HG02763 (cell line): ENCODE results near the gene NAALADL2.

Experiments used
- ATAC-seq: cut with Tn5 transposase; IDR thresholded peaks from one replicate; pipeline ENCODE4 v1.9.1; 2021; ENCODE audit warnings: mild to moderate bottlenecking, moderate library complexity; ENCODE audit not compliant: unreplicated experiment

NAALADL2 gene

GRCh38 chr3:174959556-174960065 is 100.5 kb downstream of the NAALADL2 start:
- ATAC-seq = no peak

GRCh38 chr3:174960898-174961297 is 101.8 kb downstream of the NAALADL2 start:
- no peak for ATAC-seq

- no peak for ATAC-seq
These were observed 114.3 kb downstream of the NAALADL2 start for GRCh38 chr3:174973465-174973864.

- no peak for ATAC-seq
These were observed 127.6 kb downstream of the NAALADL2 start for GRCh38 chr3:174986685-174987084.

GRCh38 chr3:175001091-175001490 is 142.0 kb downstream of the NAALADL2 start:
- no peak for ATAC-seq

- ATAC-seq = no peak
These were observed 143.6 kb downstream of the NAALADL2 start for GRCh38 chr3:175002732-175003143.

- no peak for ATAC-seq
These were observed 144.5 kb downstream of the NAALADL2 start for GRCh38 chr3:175003590-175003989.

- ATAC-seq = no peak
These were observed 146.1 kb downstream of the NAALADL2 start for GRCh38 chr3:175005193-175005592.

GRCh38 chr3:175005881-175006280 is 146.7 kb downstream of the NAALADL2 start:
- ATAC-seq = no peak

GRCh38 chr3:175007306-175007705 is 148.2 kb downstream of the NAALADL2 start:
- no peak for ATAC-seq

GRCh38 chr3:175009295-175009694 is 150.2 kb downstream of the NAALADL2 start:
- ATAC-seq = no peak

- ATAC-seq = no peak
These were observed 156.0 kb downstream of the NAALADL2 start for GRCh38 chr3:175015056-175015635.

- no peak for ATAC-seq
These were observed 160.0 kb downstream of the NAALADL2 start for GRCh38 chr3:175018946-175019727.

GRCh38 chr3:175020101-175020500 is 161.0 kb downstream of the NAALADL2 start:
- no peak for ATAC-seq

- ATAC-seq = no peak
These were observed 170.7 kb downstream of the NAALADL2 start for GRCh38 chr3:175029828-175030227.

GRCh38 chr3:175039875-175040274 is 180.7 kb downstream of the NAALADL2 start:
- ATAC-seq = no peak

- ATAC-seq = no peak
These were observed 182.2 kb downstream of the NAALADL2 start for GRCh38 chr3:175041369-175041768.

GRCh38 chr3:175046601-175047000 is 187.5 kb downstream of the NAALADL2 start:
- no peak for ATAC-seq

GRCh38 chr3:175047786-175048185 is 188.7 kb downstream of the NAALADL2 start:
- no peak for ATAC-seq

- ATAC-seq = no peak
These were observed 198.3 kb downstream of the NAALADL2 start for GRCh38 chr3:175057401-175057800.

GRCh38 chr3:175059788-175060187 is 200.7 kb downstream of the NAALADL2 start:
- ATAC-seq = no peak

GRCh38 chr3:175065497-175065896 is 206.4 kb downstream of the NAALADL2 start:
- ATAC-seq = no peak
